Fibroblast of pulmonary artery (primary cell): ENCODE measurements around the gene AHI1.

Source experiments
- DNase-seq: peaks from one replicate; pipeline ENCODE4 v3.0.0-alpha.2; 2010; ENCODE audit warnings: low read depth
- H3K4me3 ChIP-seq: replicated peaks from 2 replicates; pipeline ENCODE4 v1.5.1; 2011; ENCODE audit warnings: low read depth, mild to moderate bottlenecking, control low read depth, low read length, moderate library complexity
- CTCF ChIP-seq: IDR thresholded peaks from 2 replicates; pipeline ENCODE4 v1.5.1; 2011; ENCODE audit warnings: mild to moderate bottlenecking, control low read depth, low read length, inconsistent platforms; ENCODE audit errors: missing control alignments

AHI1 gene

DNA sequence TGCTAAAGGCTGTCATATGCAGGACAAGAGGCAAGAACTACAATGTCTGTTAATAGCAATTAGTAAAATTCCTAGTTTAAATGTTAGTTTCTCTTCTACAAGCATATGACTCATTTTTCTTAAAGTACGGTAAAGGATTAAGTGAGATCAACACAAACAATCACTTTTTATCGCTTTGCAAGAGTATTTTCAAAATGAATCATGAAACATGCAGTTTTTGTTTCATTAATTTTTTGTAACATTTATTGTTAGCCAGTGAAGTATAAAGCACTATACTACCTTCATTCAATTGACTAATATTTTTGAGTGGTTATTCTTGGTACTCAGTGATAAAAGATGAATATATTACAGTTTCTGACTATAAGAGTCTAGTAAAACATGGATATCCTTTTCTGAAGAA is 138.6 kb downstream of the AHI1 start:
- peak; percentile 33 for DNase-seq
- peak overlapping the region; percentile 5 for H3K4me3 ChIP-seq
- TF ChIP-seq CTCF = no peak

GRCh38 chr6:135358251-135358821 is 139.2 kb downstream of the AHI1 start:
- TF ChIP-seq CTCF = no peak
- peak overlapping the region; percentile 5 for H3K4me3 ChIP-seq
- DNase-seq = peak; percentile 90

- no peak overlapping the region for H3K4me3 ChIP-seq
- no peak for TF ChIP-seq CTCF
- no peak for DNase-seq
These were observed 143.1 kb downstream of the AHI1 start for GRCh38 chr6:135354407-135354806.

GRCh38 chr6:135353113-135353512 is 144.4 kb downstream of the AHI1 start:
- TF ChIP-seq CTCF = no peak
- no peak overlapping the region for H3K4me3 ChIP-seq
- no peak for DNase-seq

DNA sequence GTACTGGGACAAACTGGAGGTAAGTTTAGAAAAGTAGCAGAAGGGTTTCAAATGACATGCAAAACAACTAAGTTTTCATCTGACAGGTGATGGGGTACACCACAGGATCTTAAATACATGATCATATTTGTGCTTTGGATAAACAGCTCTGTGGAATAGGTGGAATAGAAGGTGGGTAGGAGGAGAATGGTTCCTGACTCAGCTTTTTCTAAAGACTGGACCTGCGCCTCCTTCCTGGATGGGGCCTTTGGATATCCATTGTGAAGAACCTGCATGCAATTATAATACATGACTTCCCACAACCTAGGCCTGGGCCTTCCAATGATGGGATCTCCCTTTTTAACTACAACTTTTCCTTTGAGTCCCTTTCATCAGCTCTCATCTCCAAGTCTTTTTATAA is 145.9 kb downstream of the AHI1 start:
- DNase-seq = no peak
- H3K4me3 ChIP-seq = no peak overlapping the region
- TF ChIP-seq CTCF = no peak

DNA sequence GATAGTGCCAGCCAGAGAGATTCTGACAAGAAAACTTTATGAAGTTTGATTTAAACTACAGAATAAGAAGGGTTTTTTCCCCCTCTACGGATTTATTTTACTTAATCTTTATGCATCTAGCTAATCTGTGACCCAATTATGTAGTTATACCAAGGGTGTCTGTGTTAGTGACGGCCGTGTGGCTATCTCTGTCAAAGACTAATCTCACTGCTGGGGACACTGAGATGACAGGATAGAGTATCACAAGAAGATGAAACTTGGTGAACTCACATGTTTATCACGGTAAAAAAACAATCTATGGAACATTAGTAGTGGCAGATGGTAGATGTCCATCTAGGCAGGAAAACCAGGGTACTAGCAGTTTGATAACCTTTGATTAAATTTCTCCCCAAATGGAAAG is 149.7 kb downstream of the AHI1 start:
- no peak overlapping the region for H3K4me3 ChIP-seq
- no peak for TF ChIP-seq CTCF
- DNase-seq = no peak

GRCh38 chr6:135346747-135347146 is 150.8 kb downstream of the AHI1 start:
- H3K4me3 ChIP-seq = no peak overlapping the region
- no peak for DNase-seq
- TF ChIP-seq CTCF = no peak
